IMR-90 (cell line): ENCODE data around the gene ZNF580. TPM values are rescaled to one million over a fixed set of nuclear protein-coding genes. Genes with fewer than 3 reads are reported as not detected.

ENCODE experiments used
- ATAC-seq: fragments of 200-7000 bp; cut with Tn5 transposase; 2 replicates; pipeline ENCODE4 v1.9.1; 2020; ENCODE audit warnings: low read depth, mild to moderate bottlenecking, moderate library complexity
- BruUV-seq: library from RNA; stranded (reverse); fragments of 400-500 nt; replicated peaks from 2 replicates; lab custom pipeline; 2021; lab: Mats Ljungman, UMichigan
- CTCF ChIA-PET: fragments of 300-600 bp; formaldehyde crosslinking; extraction: SDS; loops from one replicate; lab custom pipeline; 2021; ENCODE audit warnings: antibody characterized with exemption; lab: Yijun Ruan, JAX
- POLR2A ChIA-PET: fragments of 300-600 bp; sonication (Branson Sonifier 250); formaldehyde crosslinking; loops from one replicate; lab custom pipeline; 2022; ENCODE audit warnings: antibody characterized with exemption; ENCODE audit not compliant: unreplicated experiment; lab: Charles Lee
- DNase-seq: peaks from one replicate; pipeline ENCODE4 v3.0.0; 2013
- H2AFZ ChIP-seq: replicated peaks from 2 replicates; pipeline ENCODE3; 2013; ENCODE audit warnings: low read length, mild to moderate bottlenecking; ENCODE audit not compliant: poor library complexity
- H2AK5ac ChIP-seq: 2 replicates; pipeline ENCODE4 v1.6.1; 2013; ENCODE audit warnings: low read depth, low read length, inconsistent platforms
- H2AK9ac ChIP-seq: replicated peaks from 2 replicates; pipeline ENCODE3; 2013; ENCODE audit warnings: mild to moderate bottlenecking, low read depth, low read length, moderate library complexity; ENCODE audit not compliant: poor library complexity
- H2BK120ac ChIP-seq: 2 replicates; pipeline ENCODE4 v1.6.1; 2013; ENCODE audit warnings: low read depth, low read length, inconsistent platforms
- H2BK15ac ChIP-seq: 3 replicates; pipeline ENCODE4 v1.6.1; 2013; ENCODE audit warnings: low read depth, low read length, inconsistent platforms
- H2BK20ac ChIP-seq: 2 replicates; pipeline ENCODE4 v1.6.1; 2013; ENCODE audit warnings: low read depth, mild to moderate bottlenecking, inconsistent platforms, low read length, moderate library complexity
- H2BK5ac ChIP-seq: 2 replicates; pipeline ENCODE4 v1.6.1; 2013; ENCODE audit warnings: mild to moderate bottlenecking, low read depth, low read length, inconsistent platforms; ENCODE audit not compliant: poor library complexity, severe bottlenecking
- H3K14ac ChIP-seq: replicated peaks from 2 replicates; pipeline ENCODE4 v1.6.1; 2013; ENCODE audit warnings: low read depth, low read length, inconsistent platforms
- H3K18ac ChIP-seq: 2 replicates; pipeline ENCODE4 v1.6.1; 2013; ENCODE audit warnings: low read depth, low read length, control low read depth
- H3K23ac ChIP-seq: 2 replicates; pipeline ENCODE4 v1.6.1; 2013; ENCODE audit warnings: low read depth, low read length, inconsistent platforms
- H3K27ac ChIP-seq: 2 replicates; pipeline ENCODE4 v1.5.1; 2013; ENCODE audit warnings: mild to moderate bottlenecking, control low read depth, low read length; ENCODE audit not compliant: insufficient read depth
- H3K27me3 ChIP-seq: 2 replicates; pipeline ENCODE4 v1.6.1; 2013; ENCODE audit warnings: low read length; ENCODE audit not compliant: control insufficient read depth, insufficient read depth
- H3K36me3 ChIP-seq: 2 replicates; pipeline ENCODE4 v1.6.1; 2013; ENCODE audit warnings: low read length, mixed read lengths; ENCODE audit not compliant: control insufficient read depth, insufficient read depth
- H3K4ac ChIP-seq: 2 replicates; pipeline ENCODE4 v1.6.1; 2013; ENCODE audit warnings: low read depth, low read length, inconsistent platforms
- H3K4me1 ChIP-seq: 2 replicates; pipeline ENCODE4 v1.6.1; 2013; ENCODE audit warnings: low read length, mixed read lengths; ENCODE audit not compliant: control insufficient read depth, insufficient read depth
- H3K4me2 ChIP-seq: 2 replicates; pipeline ENCODE4 v1.6.1; 2013; ENCODE audit warnings: low read depth, mild to moderate bottlenecking, control low read depth, low read length, moderate library complexity
- H3K4me3 ChIP-seq: 2 replicates; pipeline ENCODE4 v1.5.1; 2013; ENCODE audit warnings: low read depth, mild to moderate bottlenecking, control low read depth, low read length, moderate library complexity; ENCODE audit not compliant: insufficient read depth
- H3K56ac ChIP-seq: 2 replicates; pipeline ENCODE4 v1.6.1; 2013; ENCODE audit warnings: low read length, inconsistent platforms; ENCODE audit not compliant: insufficient read depth; ENCODE audit errors: extremely low read depth
- H3K79me1 ChIP-seq, 2 experiments: 2 replicates each; pipeline ENCODE4 v1.6.1; 2013; ENCODE audit warnings: low read length in 2 of 2, inconsistent platforms in 1 of 2, low read depth in 1 of 2
- H3K9ac ChIP-seq: 2 replicates; pipeline ENCODE4 v1.6.1; 2013; ENCODE audit warnings: low read depth, low read length, control low read depth
- H3K9me1 ChIP-seq: 2 replicates; pipeline ENCODE4 v1.6.1; 2013; ENCODE audit warnings: low read length, inconsistent platforms; ENCODE audit not compliant: insufficient read depth
- H3K9me3 ChIP-seq: 2 replicates; pipeline ENCODE4 v1.6.1; 2013; ENCODE audit warnings: low read length; ENCODE audit not compliant: control insufficient read depth, insufficient read depth
- H4K20me1 ChIP-seq: 2 replicates; pipeline ENCODE4 v1.6.1; 2013; ENCODE audit warnings: low read length, inconsistent platforms; ENCODE audit not compliant: insufficient read depth
- H4K5ac ChIP-seq: 2 replicates; pipeline ENCODE4 v1.6.1; 2013; ENCODE audit warnings: mild to moderate bottlenecking, low read depth, low read length, control low read depth
- H4K8ac ChIP-seq, 2 experiments: 2 replicates each; pipeline ENCODE4 v1.6.1; 2013; ENCODE audit warnings: low read depth in 2 of 2, low read length in 2 of 2, control low read depth in 1 of 2, inconsistent platforms in 1 of 2
- H4K91ac ChIP-seq: 2 replicates; pipeline ENCODE4 v1.6.1; 2013; ENCODE audit warnings: low read depth, low read length, inconsistent platforms; ENCODE audit not compliant: insufficient read depth
- BHLHE40 ChIP-seq: fragments of 150-350 bp; IDR thresholded peaks from 2 replicates; pipeline ENCODE4 v1.6.1; 2016; ENCODE audit warnings: mild to moderate bottlenecking, low read depth, low read length
- CEBPB ChIP-seq: IDR thresholded peaks from 2 replicates; pipeline ENCODE4 v1.6.1; 2012; ENCODE audit warnings: low read depth, low read length, improper control_type of control experiment
- CHD1 ChIP-seq: IDR thresholded peaks from 2 replicates; pipeline ENCODE4 v1.6.1; 2012; ENCODE audit warnings: low read depth, low read length, improper control_type of control experiment
- FOS ChIP-seq: fragments of 150-350 bp; IDR thresholded peaks from 2 replicates; pipeline ENCODE4 v1.6.1; 2016; ENCODE audit warnings: low read depth, low read length
- MAFK ChIP-seq: IDR thresholded peaks from 2 replicates; pipeline ENCODE4 v1.6.1; 2012; ENCODE audit warnings: low read depth, low read length, improper control_type of control experiment
- MAZ ChIP-seq: IDR thresholded peaks from 2 replicates; pipeline ENCODE4 v1.6.1; 2012; ENCODE audit warnings: low read depth, mild to moderate bottlenecking, low read length, improper control_type of control experiment, moderate library complexity, borderline replicate concordance
- MXI1 ChIP-seq: IDR thresholded peaks from 2 replicates; pipeline ENCODE4 v1.6.1; 2012; ENCODE audit warnings: low read depth, mild to moderate bottlenecking, low read length, moderate library complexity, borderline replicate concordance
- NFE2L2 ChIP-seq: fragments of 150-350 bp; IDR thresholded peaks from 2 replicates; pipeline ENCODE4 v1.6.1; 2016; ENCODE audit warnings: low read depth, mild to moderate bottlenecking, low read length
- POLR2A ChIP-seq: IDR thresholded peaks from 2 replicates; pipeline ENCODE4 v1.6.1; 2012; ENCODE audit warnings: mild to moderate bottlenecking, low read depth, low read length
- RAD21 ChIP-seq: IDR thresholded peaks from 2 replicates; pipeline ENCODE4 v1.6.1; 2012; ENCODE audit warnings: low read length, improper control_type of control experiment
- RCOR1 ChIP-seq: IDR thresholded peaks from 2 replicates; pipeline ENCODE4 v1.6.1; 2012; ENCODE audit warnings: mild to moderate bottlenecking, low read length, improper control_type of control experiment; ENCODE audit not compliant: insufficient replicate concordance
- RFX5 ChIP-seq: IDR thresholded peaks from 2 replicates; pipeline ENCODE4 v1.8.0; 2012; ENCODE audit warnings: low read depth, mild to moderate bottlenecking, low read length, moderate library complexity
- SMC3 ChIP-seq: fragments of 150-350 bp; IDR thresholded peaks from 2 replicates; pipeline ENCODE4 v1.6.1; 2016; ENCODE audit warnings: low read depth, mild to moderate bottlenecking, antibody characterized with exemption, low read length, moderate library complexity
- WGBS, 2 experiments: methylation state at CpG; one replicate each; pipeline versions ENCODE4 v1.1.5 to v1.1.7; 2013; ENCODE audit warnings: missing lambda C conversion rate in 2 of 2; ENCODE audit not compliant: insufficient read length in 1 of 2; ENCODE audit errors: extremely low coverage in 2 of 2; 5-methylcytosine and 5-hydroxymethylcytosine counted together
- dilution Hi-C: fragments of 300-500 bp; cut with HindIII; formaldehyde crosslinking; loops from one replicate; pipeline ENCODE4 v1.14.3; 2018; ENCODE audit warnings: low sequenced_read_pairs; ENCODE audit not compliant: unreplicated experiment
- in situ Hi-C: fragments of 300-500 bp; cut with MboI; formaldehyde crosslinking; loops from 3 replicates; pipeline ENCODE4 v1.14.3; 2019; ENCODE audit warnings: low sequenced_read_pairs, inconsistent platforms, mixed read lengths
- intact Hi-C: fragments of 100-400 bp; cut with micrococcal nuclease; formaldehyde crosslinking; loops from 2 replicates; pipeline ENCODE4 v1.10.0; 2022
- polyA plus RNA-seq, 3 experiments: library from polyadenylated mRNA; depleted of rRNA; stranded (reverse); fragments of >200 nt; gene quantifications; 2 replicates each; pipeline ENCODE4 v1.2.3, GENCODE V29; 2012; ENCODE audit warnings: low replicate concordance in 1 of 3
- total RNA-seq: library from RNA; depleted of rRNA; stranded (reverse); fragments of >200 nt; gene quantifications from 2 replicates; pipeline ENCODE4 v1.2.3, GENCODE V29; 2012
- TF ChIP-seq, protein P1 (sequence below): fragments of 150-350 bp; IDR thresholded peaks from 2 replicates; pipeline ENCODE4 v1.6.1; 2017; ENCODE audit warnings: mild to moderate bottlenecking, antibody characterized with exemption, low read length, low read depth
- TF ChIP-seq, protein P2 (sequence below): fragments of 150-350 bp; IDR thresholded peaks from 2 replicates; pipeline ENCODE4 v1.6.1; 2016; ENCODE audit warnings: low read depth, mild to moderate bottlenecking, low read length, moderate library complexity, borderline replicate concordance
- TF ChIP-seq, protein P3 (sequence below): conservative IDR thresholded peaks from 2 replicates; pipeline ENCODE4 v1.5.1; 2012; ENCODE audit warnings: mild to moderate bottlenecking, low read depth, low read length, improper control_type of control experiment

ZNF580 gene
- total and polyA plus RNA-seq, 2 of the 4 experiments (the other 2 are of a cell fraction) = 1.4 to 36.9 TPM

DNA sequence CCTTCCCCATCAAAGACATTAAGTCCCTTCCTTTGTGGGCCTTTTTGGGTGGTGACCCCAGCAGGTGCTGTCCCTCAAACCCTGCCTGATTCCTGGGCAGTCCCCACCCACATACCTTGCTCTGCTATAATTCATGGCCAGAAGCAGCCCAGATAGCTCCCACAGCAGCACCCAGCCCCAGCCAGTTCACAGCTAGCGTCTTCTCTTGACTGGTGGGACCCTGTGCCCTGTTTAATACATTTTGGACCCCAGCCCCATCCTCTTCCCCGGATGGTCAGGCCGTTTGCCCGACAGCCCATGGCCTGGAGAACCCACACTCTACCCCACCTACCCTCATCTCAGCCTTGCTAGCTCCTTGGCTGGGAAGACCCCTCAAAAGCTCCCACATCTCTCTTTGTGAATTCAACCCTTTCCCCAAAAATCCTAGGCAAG, 9.3 kb downstream of the ZNF580 start:
- ChIA-PET CTCF (no interaction called here), POLR2A (no interaction called here)
- intact Hi-C loops (no loop called here), dilution Hi-C loops (no loop called here), in situ Hi-C loops (loop anchor here (25.0 kb wide), 2 partner anchors 1188 to 1513 kb away; partner anchors contain the start of genes CDC42EP5, CNOT3 and LENG9)
- Histone ChIP-seq H2AK5ac (no peak overlapping the region), H4K5ac (no peak overlapping the region), H3K4me3 (no peak overlapping the region), H3K9ac (no peak overlapping the region), H3K27ac (no peak overlapping the region), H4K20me1 (peaks cover 7% of the 10 kb centered on the region), H2BK15ac (no peak overlapping the region), H4K8ac (no peak overlapping the region), H3K4me1 (peaks cover 5% of the 10 kb centered on the region), H3K18ac (no peak overlapping the region), H3K9me1 (no peaks in the 10 kb centered on the region), H3K36me3 (peaks cover 13% of the 10 kb centered on the region), H3K27me3 (no peaks in the 10 kb centered on the region), H2AK9ac (no peak overlapping the region), H3K79me1 (peaks cover 18 to 32% of the 10 kb centered on the region in 2 experiments), H2AFZ (no peak overlapping the region), H3K14ac (no peak overlapping the region), H3K23ac (no peak overlapping the region), H2BK120ac (no peak overlapping the region), H2BK5ac (no peak overlapping the region), H3K4ac (no peak overlapping the region), H3K56ac (no peak overlapping the region), H3K4me2 (no peak overlapping the region), H2BK20ac (no peak overlapping the region), H4K91ac (no peak overlapping the region), H3K9me3 (no peaks in the 10 kb centered on the region)
- TF ChIP-seq RFX5 (no peak), MAZ (no peak), MXI1 (no peak), BHLHE40 (no peak), RAD21 (no peak), FOS (no peak), CEBPB (no peak), RCOR1 (no peak), MAFK (no peak), NFE2L2 (no peak), SMC3 (no peak), POLR2A (no peak), CHD1 (no peak)
- TF ChIP-seq, protein P1, sequence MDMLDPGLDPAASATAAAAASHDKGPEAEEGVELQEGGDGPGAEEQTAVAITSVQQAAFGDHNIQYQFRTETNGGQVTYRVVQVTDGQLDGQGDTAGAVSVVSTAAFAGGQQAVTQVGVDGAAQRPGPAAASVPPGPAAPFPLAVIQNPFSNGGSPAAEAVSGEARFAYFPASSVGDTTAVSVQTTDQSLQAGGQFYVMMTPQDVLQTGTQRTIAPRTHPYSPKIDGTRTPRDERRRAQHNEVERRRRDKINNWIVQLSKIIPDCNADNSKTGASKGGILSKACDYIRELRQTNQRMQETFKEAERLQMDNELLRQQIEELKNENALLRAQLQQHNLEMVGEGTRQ = no peak
- TF ChIP-seq, protein P2, sequence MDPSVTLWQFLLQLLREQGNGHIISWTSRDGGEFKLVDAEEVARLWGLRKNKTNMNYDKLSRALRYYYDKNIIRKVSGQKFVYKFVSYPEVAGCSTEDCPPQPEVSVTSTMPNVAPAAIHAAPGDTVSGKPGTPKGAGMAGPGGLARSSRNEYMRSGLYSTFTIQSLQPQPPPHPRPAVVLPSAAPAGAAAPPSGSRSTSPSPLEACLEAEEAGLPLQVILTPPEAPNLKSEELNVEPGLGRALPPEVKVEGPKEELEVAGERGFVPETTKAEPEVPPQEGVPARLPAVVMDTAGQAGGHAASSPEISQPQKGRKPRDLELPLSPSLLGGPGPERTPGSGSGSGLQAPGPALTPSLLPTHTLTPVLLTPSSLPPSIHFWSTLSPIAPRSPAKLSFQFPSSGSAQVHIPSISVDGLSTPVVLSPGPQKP = no peak
- TF ChIP-seq, protein P3, sequence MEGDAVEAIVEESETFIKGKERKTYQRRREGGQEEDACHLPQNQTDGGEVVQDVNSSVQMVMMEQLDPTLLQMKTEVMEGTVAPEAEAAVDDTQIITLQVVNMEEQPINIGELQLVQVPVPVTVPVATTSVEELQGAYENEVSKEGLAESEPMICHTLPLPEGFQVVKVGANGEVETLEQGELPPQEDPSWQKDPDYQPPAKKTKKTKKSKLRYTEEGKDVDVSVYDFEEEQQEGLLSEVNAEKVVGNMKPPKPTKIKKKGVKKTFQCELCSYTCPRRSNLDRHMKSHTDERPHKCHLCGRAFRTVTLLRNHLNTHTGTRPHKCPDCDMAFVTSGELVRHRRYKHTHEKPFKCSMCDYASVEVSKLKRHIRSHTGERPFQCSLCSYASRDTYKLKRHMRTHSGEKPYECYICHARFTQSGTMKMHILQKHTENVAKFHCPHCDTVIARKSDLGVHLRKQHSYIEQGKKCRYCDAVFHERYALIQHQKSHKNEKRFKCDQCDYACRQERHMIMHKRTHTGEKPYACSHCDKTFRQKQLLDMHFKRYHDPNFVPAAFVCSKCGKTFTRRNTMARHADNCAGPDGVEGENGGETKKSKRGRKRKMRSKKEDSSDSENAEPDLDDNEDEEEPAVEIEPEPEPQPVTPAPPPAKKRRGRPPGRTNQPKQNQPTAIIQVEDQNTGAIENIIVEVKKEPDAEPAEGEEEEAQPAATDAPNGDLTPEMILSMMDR = no peak
- ATAC-seq (no peak), DNase-seq (no peak)
- 100% methylated on average over 1 of the region's 4 CpGs; no CpG with 5 or more reads in 1 of the 2 experiments for WGBS, 2 experiments
- BruUV-seq = no TSS peak
